Measurements from ENCODE around the gene PDE3A.
"Not testable (repeated sequence)": the region's sequence is repeated elsewhere in the genome, so short reads cannot be mapped to it uniquely, and the experiment has no call there.

The PDE3A gene

GRCh38 chr12:20368114-20368650 lies at the start of gene PDE3A:
Gene PDE3A, plus strand, starts transcription at chr12:20368537. Its CDS starts 748 bp downstream, at chr12:20369285.
- Histone ChIP-seq H3K4me1 (ENCODE audit: insufficient read depth, low read length) (peaks cover 12% of the 10 kb centered on the region; the same call in 1 of the 2 replicates), H3K36me3 (ENCODE audit: insufficient read depth, low read depth, low read length) (no peaks in the 10 kb centered on the region), H3K9me3 (ENCODE audit: insufficient read depth, low read depth, low read length) (no peaks in the 10 kb centered on the region), H3K27me3 (ENCODE audit: insufficient read depth, low read length) (peaks cover 36% of the 10 kb centered on the region), H3K4me3 (ENCODE audit: low read length) (peak within 1 kb of the TSS; percentile 75), H3K27ac (ENCODE audit: low read length) (no peak within 1 kb of the TSS), H3K9ac (ENCODE audit: low read depth, low read length) (peak within 1 kb of the TSS; percentile 39; the same call in 1 of the 2 replicates)

GRCh38 chr12:20319366-20319765 lies 49.0 kb upstream of the PDE3A start:
- Histone ChIP-seq H3K4me1 (ENCODE audit: insufficient read depth, low read length) (peaks cover 8% of the 10 kb centered on the region), H3K27ac (ENCODE audit: low read length) (no peak overlapping the region), H3K36me3 (ENCODE audit: insufficient read depth, low read depth, low read length) (no peaks in the 10 kb centered on the region), H3K9me3 (ENCODE audit: insufficient read depth, low read depth, low read length) (no peaks in the 10 kb centered on the region), H3K9ac (ENCODE audit: low read depth, low read length) (no peak overlapping the region), H3K27me3 (ENCODE audit: insufficient read depth, low read length) (no peaks in the 10 kb centered on the region), H3K4me3 (ENCODE audit: low read length) (no peak overlapping the region)

GRCh38 chr12:20320552-20320951 lies 47.8 kb upstream of the PDE3A start:
- Histone ChIP-seq H3K27me3 (ENCODE audit: insufficient read depth, low read length) (no peaks in the 10 kb centered on the region), H3K9ac (ENCODE audit: low read depth, low read length) (no peak overlapping the region), H3K4me1 (ENCODE audit: insufficient read depth, low read length) (peaks cover 7% of the 10 kb centered on the region; the same call in 1 of the 2 replicates), H3K27ac (ENCODE audit: low read length) (no peak overlapping the region), H3K9me3 (ENCODE audit: insufficient read depth, low read depth, low read length) (no peaks in the 10 kb centered on the region), H3K4me3 (ENCODE audit: low read length) (no peak overlapping the region), H3K36me3 (ENCODE audit: insufficient read depth, low read depth, low read length) (no peaks in the 10 kb centered on the region)

- not testable (repeated sequence) for H3K4me1 ChIP-seq (ENCODE audit: insufficient read depth, low read length); H3K9me3 ChIP-seq (ENCODE audit: insufficient read depth, low read depth, low read length); H3K27me3 ChIP-seq (ENCODE audit: insufficient read depth, low read length); H3K9ac ChIP-seq (ENCODE audit: low read depth, low read length); H3K27ac ChIP-seq (ENCODE audit: low read length); H3K36me3 ChIP-seq (ENCODE audit: insufficient read depth, low read depth, low read length); H3K4me3 ChIP-seq (ENCODE audit: low read length)
These were observed 37.4 kb upstream of the PDE3A start for GRCh38 chr12:20330826-20331505.

- H3K4me3 ChIP-seq (ENCODE audit: low read length): no peak overlapping the region
- H3K36me3 ChIP-seq (ENCODE audit: insufficient read depth, low read depth, low read length): no peaks in the 10 kb centered on the region
- H3K27me3 ChIP-seq (ENCODE audit: insufficient read depth, low read length): no peaks in the 10 kb centered on the region
- no peak overlapping the region for H3K27ac ChIP-seq (ENCODE audit: low read length)
- peaks cover 3% of the 10 kb centered on the region; the same call in 1 of the 2 replicates for H3K9me3 ChIP-seq (ENCODE audit: insufficient read depth, low read depth, low read length)
- no peaks in the 10 kb centered on the region for H3K4me1 ChIP-seq (ENCODE audit: insufficient read depth, low read length)
- no peak overlapping the region for H3K9ac ChIP-seq (ENCODE audit: low read depth, low read length)
These were observed 29.3 kb upstream of the PDE3A start for GRCh38 chr12:20339060-20339459.

- Histone ChIP-seq H3K4me3 (ENCODE audit: low read length) (no peak overlapping the region), H3K4me1 (ENCODE audit: insufficient read depth, low read length) (peaks cover 4% of the 10 kb centered on the region; the same call in 1 of the 2 replicates), H3K9me3 (ENCODE audit: insufficient read depth, low read depth, low read length) (no peaks in the 10 kb centered on the region), H3K27me3 (ENCODE audit: insufficient read depth, low read length) (no peaks in the 10 kb centered on the region), H3K27ac (ENCODE audit: low read length) (no peak overlapping the region), H3K36me3 (ENCODE audit: insufficient read depth, low read depth, low read length) (no peaks in the 10 kb centered on the region), H3K9ac (ENCODE audit: low read depth, low read length) (no peak overlapping the region)
These were observed 26.2 kb upstream of the PDE3A start for GRCh38 chr12:20342111-20342510.

GRCh38 chr12:20345866-20346265 lies 22.5 kb upstream of the PDE3A start:
- Histone ChIP-seq H3K36me3 (ENCODE audit: insufficient read depth, low read depth, low read length) (no peaks in the 10 kb centered on the region), H3K4me3 (ENCODE audit: low read length) (no peak overlapping the region), H3K27me3 (ENCODE audit: insufficient read depth, low read length) (no peaks in the 10 kb centered on the region), H3K4me1 (ENCODE audit: insufficient read depth, low read length) (peaks cover 4% of the 10 kb centered on the region; the same call in 1 of the 2 replicates), H3K9me3 (ENCODE audit: insufficient read depth, low read depth, low read length) (no peaks in the 10 kb centered on the region), H3K27ac (ENCODE audit: low read length) (no peak overlapping the region), H3K9ac (ENCODE audit: low read depth, low read length) (no peak overlapping the region)

GRCh38 chr12:20350026-20350425 lies 18.3 kb upstream of the PDE3A start:
- Histone ChIP-seq H3K27ac (ENCODE audit: low read length) (no peak overlapping the region), H3K9me3 (ENCODE audit: insufficient read depth, low read depth, low read length) (no peaks in the 10 kb centered on the region), H3K9ac (ENCODE audit: low read depth, low read length) (no peak overlapping the region), H3K36me3 (ENCODE audit: insufficient read depth, low read depth, low read length) (no peaks in the 10 kb centered on the region), H3K27me3 (ENCODE audit: insufficient read depth, low read length) (no peaks in the 10 kb centered on the region), H3K4me3 (ENCODE audit: low read length) (no peak overlapping the region), H3K4me1 (ENCODE audit: insufficient read depth, low read length) (peaks cover 7% of the 10 kb centered on the region; the same call in 1 of the 2 replicates)

- Histone ChIP-seq H3K9ac (ENCODE audit: low read depth, low read length) (no peak overlapping the region), H3K4me1 (ENCODE audit: insufficient read depth, low read length) (peaks cover 12% of the 10 kb centered on the region; the same call in 1 of the 2 replicates), H3K9me3 (ENCODE audit: insufficient read depth, low read depth, low read length) (no peaks in the 10 kb centered on the region), H3K27me3 (ENCODE audit: insufficient read depth, low read length) (no peaks in the 10 kb centered on the region), H3K27ac (ENCODE audit: low read length) (no peak overlapping the region), H3K36me3 (ENCODE audit: insufficient read depth, low read depth, low read length) (no peaks in the 10 kb centered on the region), H3K4me3 (ENCODE audit: low read length) (no peak overlapping the region)
These were observed 17.8 kb upstream of the PDE3A start for GRCh38 chr12:20350495-20350894.

GRCh38 chr12:20351406-20351805 lies 16.9 kb upstream of the PDE3A start:
- no peak overlapping the region for H3K27ac ChIP-seq (ENCODE audit: low read length)
- H3K4me1 ChIP-seq (ENCODE audit: insufficient read depth, low read length): peaks cover 15% of the 10 kb centered on the region; the same call in 1 of the 2 replicates
- H3K4me3 ChIP-seq (ENCODE audit: low read length): no peak overlapping the region
- no peaks in the 10 kb centered on the region for H3K27me3 ChIP-seq (ENCODE audit: insufficient read depth, low read length)
- H3K9ac ChIP-seq (ENCODE audit: low read depth, low read length): no peak overlapping the region
- H3K36me3 ChIP-seq (ENCODE audit: insufficient read depth, low read depth, low read length): no peaks in the 10 kb centered on the region
- no peaks in the 10 kb centered on the region for H3K9me3 ChIP-seq (ENCODE audit: insufficient read depth, low read depth, low read length)

- Histone ChIP-seq H3K27ac (ENCODE audit: low read length) (peak overlapping the region; percentile 58), H3K27me3 (ENCODE audit: insufficient read depth, low read length) (no peaks in the 10 kb centered on the region), H3K9me3 (ENCODE audit: insufficient read depth, low read depth, low read length) (no peaks in the 10 kb centered on the region), H3K4me1 (ENCODE audit: insufficient read depth, low read length) (peaks cover 15% of the 10 kb centered on the region; the same call in 1 of the 2 replicates), H3K36me3 (ENCODE audit: insufficient read depth, low read depth, low read length) (no peaks in the 10 kb centered on the region), H3K4me3 (ENCODE audit: low read length) (no peak overlapping the region), H3K9ac (ENCODE audit: low read depth, low read length) (no peak overlapping the region)
These were observed 12.3 kb upstream of the PDE3A start for GRCh38 chr12:20356048-20356447.

GRCh38 chr12:20360407-20360806 lies 7.9 kb upstream of the PDE3A start:
- Histone ChIP-seq H3K36me3 (ENCODE audit: insufficient read depth, low read depth, low read length) (no peaks in the 10 kb centered on the region), H3K4me3 (ENCODE audit: low read length) (no peak overlapping the region), H3K27ac (ENCODE audit: low read length) (no peak overlapping the region), H3K4me1 (ENCODE audit: insufficient read depth, low read length) (peaks cover 8% of the 10 kb centered on the region; the same call in 1 of the 2 replicates), H3K9ac (ENCODE audit: low read depth, low read length) (no peak overlapping the region), H3K27me3 (ENCODE audit: insufficient read depth, low read length) (no peaks in the 10 kb centered on the region), H3K9me3 (ENCODE audit: insufficient read depth, low read depth, low read length) (no peaks in the 10 kb centered on the region)

Measured in iPS-20b (cell line).